Rectal smooth muscle tissue (tissue), 1 donor: ENCODE measurements around the gene APBA2.
"Not testable (repeated sequence)": the region's sequence is repeated elsewhere in the genome, so short reads cannot be mapped to it uniquely, and the experiment has no call there.

Experiments
- H3K27ac ChIP-seq: one replicate; pipeline ENCODE4 v1.7.0; 2013; ENCODE audit warnings: low read depth, low read length, inconsistent platforms
- H3K27me3 ChIP-seq: one replicate; pipeline ENCODE4 v1.7.0; 2013; ENCODE audit warnings: low read length; ENCODE audit not compliant: control insufficient read depth, insufficient read depth
- H3K36me3 ChIP-seq: one replicate; pipeline ENCODE4 v1.7.0; 2013; ENCODE audit warnings: low read length; ENCODE audit not compliant: control insufficient read depth, insufficient read depth
- H3K4me1 ChIP-seq: one replicate; pipeline ENCODE4 v1.7.0; 2013; ENCODE audit warnings: low read length; ENCODE audit not compliant: control insufficient read depth, insufficient read depth
- H3K4me3 ChIP-seq: one replicate; pipeline ENCODE4 v1.7.0; 2013; ENCODE audit warnings: low read length
- H3K9ac ChIP-seq: one replicate; pipeline ENCODE4 v1.7.0; 2013; ENCODE audit warnings: low read length

Gene APBA2

DNA sequence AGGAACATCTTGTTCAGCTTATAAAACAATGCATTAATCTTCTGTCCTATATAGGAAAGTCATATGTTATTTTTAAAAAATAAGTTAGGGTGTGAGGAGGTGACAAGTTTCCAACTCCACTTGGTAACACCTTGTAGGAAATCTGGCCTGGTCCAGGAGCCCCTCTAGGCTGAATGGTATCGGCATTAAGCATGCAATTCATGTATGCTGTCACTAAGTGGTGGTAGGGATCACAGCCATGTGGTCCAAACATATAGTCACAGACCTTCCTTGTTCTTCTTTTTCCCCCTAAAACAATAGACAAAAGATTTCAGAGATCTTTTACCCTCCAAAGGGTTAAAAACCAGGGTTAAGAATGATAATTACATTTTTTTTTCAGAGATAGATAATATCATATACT is 4.2 kb upstream of the APBA2 start:
- Histone ChIP-seq H3K36me3 (no peaks in the 10 kb centered on the region), H3K27me3 (peaks cover 4% of the 10 kb centered on the region), H3K27ac (no peak overlapping the region), H3K4me1 (no peaks in the 10 kb centered on the region), H3K4me3 (no peak overlapping the region), H3K9ac (no peak overlapping the region)

DNA sequence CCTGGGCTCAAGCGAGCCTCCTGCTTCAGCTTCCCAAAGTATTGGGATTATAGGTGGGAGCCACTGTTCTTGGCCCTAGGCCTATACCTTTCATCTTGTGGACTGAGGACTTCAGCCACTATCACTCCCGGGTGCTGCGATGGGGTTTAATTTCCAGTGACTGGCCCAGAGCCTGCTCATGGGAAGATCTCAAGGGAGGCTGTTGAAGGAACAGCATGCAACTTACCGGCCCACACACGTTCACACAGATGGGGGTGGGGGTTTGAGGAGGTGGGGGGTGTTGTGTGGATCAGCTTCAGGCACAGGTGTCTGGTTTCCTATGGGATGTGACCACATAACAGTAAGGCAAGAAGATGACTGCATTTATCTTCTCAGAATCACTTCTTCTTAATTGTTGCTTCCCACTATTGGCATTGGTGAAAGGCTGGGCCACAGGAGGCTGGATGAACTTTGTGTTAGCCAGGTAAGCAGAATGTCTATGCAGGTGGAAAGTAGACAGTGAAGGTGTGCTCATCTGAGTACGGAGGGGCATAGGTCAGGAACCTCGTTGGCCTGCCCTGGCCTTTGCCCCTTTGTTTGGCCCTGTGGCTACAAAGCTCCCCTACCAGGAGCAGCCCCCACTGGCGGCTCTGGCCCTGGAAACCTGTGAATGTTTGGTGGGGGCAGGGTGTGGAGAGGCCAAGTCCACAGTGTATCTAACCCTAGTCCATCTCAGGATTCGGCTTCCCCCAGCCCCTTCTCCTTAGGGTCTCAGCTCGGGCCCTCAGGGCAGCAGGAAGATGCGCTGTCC is 1.4 kb upstream of the APBA2 start:
- H3K4me1 ChIP-seq = no peaks in the 10 kb centered on the region
- peaks cover 4% of the 10 kb centered on the region for H3K27me3 ChIP-seq
- H3K27ac ChIP-seq = no peak overlapping the region
- H3K36me3 ChIP-seq = no peaks in the 10 kb centered on the region
- H3K4me3 ChIP-seq = no peak overlapping the region
- H3K9ac ChIP-seq = no peak overlapping the region

DNA sequence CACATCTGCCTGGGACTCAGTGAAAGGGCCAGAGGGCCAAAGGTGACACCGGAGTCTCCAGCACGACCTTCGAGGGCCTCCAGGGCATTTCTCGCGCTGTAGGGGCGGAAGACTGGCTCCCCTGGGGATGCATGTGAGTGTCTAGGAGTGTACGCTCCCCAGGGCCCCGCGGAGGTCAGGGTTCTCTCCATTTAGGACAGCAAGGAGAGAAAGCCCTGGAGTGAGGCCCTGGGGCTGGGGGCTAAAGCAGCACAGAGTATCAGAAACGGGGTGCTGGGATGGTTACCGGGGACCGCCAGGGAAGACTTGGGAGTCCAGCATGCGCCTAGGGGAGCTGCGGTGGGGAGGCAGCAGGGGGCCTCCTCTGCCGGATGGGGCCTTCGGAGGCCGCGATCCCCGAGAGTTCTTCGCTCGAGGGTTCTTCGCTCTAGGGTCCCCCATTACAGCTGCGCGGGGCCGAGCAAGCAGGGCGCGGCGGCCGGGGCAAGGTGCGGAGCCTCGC is 595 bp upstream of the APBA2 start:
- Histone ChIP-seq H3K27me3 (peaks cover 4% of the 10 kb centered on the region), H3K4me1 (no peaks in the 10 kb centered on the region), H3K36me3 (no peaks in the 10 kb centered on the region), H3K4me3 (no peak overlapping the region), H3K27ac (no peak overlapping the region), H3K9ac (no peak overlapping the region)

DNA sequence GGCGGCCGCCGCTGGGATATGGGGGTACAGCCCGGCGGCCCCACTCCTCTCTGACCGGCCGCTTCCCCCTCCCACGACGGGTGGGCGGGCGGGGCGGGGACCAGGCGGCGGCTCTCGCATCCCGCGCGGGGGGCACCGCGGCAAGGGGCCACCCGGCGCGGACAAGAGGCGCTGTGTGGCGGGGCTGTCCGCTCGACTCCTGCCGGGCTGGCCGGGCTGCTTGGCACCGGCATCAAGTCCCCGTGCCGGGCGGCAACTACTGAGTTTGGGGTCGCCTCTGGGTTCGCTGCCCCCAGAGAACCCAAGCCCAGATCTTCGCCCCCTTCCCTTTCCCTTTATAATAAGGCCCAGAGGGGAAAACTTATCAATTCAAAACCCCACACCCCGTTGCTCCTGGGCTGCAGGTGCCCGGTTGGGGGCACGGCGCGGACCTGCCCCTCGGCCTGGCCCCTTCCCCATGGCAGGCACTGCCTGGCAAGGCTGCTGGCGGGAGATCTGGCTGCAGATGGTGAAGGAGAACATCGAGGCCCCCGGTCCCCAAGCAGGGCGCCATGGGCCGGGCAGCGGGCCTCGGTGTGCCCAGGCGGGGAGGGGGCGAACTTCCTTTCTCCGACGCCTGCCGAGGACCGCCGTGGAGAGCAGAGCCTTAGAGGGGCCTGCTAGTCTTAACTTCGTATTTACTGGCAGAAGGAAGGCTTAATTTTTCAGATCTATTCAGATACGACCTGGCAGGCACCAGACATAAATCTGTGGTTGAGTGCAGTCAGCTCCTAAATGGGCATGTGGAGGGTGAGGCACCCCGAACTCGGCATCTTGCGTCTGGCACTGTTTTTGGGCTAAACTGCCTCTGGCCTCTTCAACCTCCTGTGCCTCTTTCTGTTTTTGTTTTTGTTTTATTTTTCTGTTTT is 911 bp downstream of the APBA2 start:
- Histone ChIP-seq H3K4me3 (peak overlapping the region; percentile 44), H3K27ac (no peak overlapping the region), H3K4me1 (no peaks in the 10 kb centered on the region), H3K9ac (no peak overlapping the region), H3K27me3 (peaks cover 4% of the 10 kb centered on the region), H3K36me3 (no peaks in the 10 kb centered on the region)

DNA sequence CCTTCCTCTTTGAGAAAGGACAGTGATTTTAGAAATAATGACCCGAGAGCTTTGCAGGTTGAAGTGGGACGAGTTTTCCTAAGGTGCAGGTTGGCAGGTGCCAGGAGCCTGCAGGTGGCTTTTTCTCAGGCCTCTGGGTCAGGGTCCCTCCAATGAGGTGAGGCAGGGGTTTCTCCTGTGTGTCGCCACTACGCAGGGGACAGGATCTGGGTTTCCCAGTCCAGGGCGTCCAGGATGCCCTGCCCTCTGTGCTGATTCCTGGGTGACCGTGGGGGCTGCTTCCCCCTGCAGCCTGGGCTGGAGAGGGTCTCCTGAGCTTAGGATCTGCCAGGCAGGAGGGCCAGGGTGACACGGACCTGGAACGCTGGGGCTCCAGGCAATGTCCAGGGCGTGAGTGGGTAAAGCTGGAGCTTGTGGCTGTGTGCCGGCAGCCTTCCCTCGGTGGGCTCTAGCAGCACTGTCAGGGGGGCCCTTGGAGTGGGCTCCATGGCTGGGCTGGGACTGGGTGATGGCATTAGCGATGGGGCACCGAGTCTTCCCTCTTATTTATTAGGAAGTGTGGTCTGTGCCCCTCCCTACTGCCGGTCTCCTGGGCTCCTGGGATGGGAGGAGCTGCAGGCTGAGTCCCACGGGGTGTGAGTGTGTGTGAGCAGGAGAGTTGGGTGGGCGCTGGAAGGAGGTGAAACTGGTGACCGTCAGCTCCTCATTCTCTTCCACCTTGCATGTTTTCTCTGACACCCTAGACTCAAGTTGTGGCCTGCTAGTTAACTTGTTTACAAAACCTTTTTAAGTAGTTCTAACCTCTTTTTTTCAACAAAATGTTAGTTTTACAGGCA is 1.8 kb downstream of the APBA2 start:
- Histone ChIP-seq H3K4me1 (no peaks in the 10 kb centered on the region), H3K27me3 (peaks cover 4% of the 10 kb centered on the region), H3K36me3 (no peaks in the 10 kb centered on the region), H3K27ac (no peak overlapping the region), H3K4me3 (no peak overlapping the region), H3K9ac (no peak overlapping the region)

DNA sequence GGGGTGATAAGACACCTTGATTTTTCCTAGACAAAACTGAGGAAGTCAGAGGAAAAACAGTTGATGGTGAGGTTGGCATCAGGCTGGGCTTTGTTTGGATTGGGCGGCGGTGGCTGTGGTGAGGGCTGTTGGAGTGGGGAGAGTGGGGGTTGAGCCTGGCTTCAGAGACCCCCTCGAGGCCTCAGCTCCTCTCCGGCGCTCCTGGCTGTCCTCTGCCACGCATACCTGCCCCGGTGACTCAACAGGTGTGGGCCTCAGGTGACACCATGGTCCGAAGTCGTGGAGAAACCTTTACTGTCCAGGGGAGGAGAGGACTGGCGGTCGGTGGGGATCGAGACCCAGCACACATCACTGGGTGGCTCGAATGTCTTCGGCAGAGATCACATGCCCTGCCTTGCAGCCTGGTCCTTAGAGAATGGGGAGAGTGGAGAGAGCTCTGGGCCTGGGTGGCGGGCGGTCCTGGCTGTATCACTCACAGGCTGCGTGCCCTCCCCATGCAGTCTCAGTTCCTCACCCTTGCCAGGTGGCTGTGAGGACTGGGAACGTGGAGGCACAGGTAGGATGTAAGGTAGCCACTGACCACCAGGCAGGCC is 2.6 kb downstream of the APBA2 start:
- Histone ChIP-seq H3K4me1 (no peaks in the 10 kb centered on the region), H3K4me3 (no peak overlapping the region), H3K27me3 (peaks cover 4% of the 10 kb centered on the region), H3K36me3 (no peaks in the 10 kb centered on the region), H3K9ac (no peak overlapping the region), H3K27ac (no peak overlapping the region)

DNA sequence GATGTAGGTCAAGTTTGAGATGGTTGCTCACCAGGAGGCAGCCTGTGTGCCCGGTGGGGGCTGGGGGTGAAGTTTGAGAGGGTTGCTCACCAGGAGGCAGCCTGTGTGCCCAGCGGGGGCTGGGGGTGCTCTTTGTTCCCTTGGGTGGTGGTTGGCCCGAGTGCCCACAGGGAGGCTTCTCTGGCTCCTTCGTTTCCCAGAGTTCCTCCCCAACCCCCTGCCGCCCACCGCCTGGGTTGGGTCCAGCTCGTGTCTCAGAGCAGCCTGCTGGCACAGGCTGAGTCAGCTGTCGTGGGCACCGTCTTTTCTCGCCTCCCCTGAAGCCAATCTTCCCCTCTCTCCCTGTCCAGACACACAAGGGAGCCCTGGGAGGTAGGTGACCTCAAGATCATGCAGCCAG is 3.1 kb downstream of the APBA2 start:
- Histone ChIP-seq H3K9ac (no peak overlapping the region), H3K36me3 (no peaks in the 10 kb centered on the region), H3K4me1 (no peaks in the 10 kb centered on the region), H3K27me3 (peaks cover 4% of the 10 kb centered on the region), H3K4me3 (no peak overlapping the region), H3K27ac (no peak overlapping the region)

DNA sequence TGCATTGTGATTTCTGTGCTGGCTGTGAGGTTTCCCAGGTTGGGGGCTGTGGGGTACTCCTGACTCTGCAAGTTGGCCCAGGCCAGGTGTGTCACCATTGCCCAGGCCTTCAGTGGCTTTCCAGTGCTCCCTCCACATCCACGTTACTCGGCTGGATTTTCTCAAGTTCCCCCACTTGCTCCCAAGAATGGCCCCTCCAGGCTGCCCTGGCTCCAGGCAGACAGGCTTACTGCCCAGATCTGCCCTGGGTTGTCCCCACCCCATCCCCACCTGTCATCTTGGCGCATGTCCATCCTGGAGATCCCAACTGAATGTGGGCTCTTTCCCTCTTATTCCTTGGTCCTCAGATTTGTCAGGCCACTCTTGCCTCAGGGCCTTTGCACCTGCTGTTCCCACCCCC is 3.6 kb downstream of the APBA2 start:
- Histone ChIP-seq H3K4me1 (no peaks in the 10 kb centered on the region), H3K36me3 (no peaks in the 10 kb centered on the region), H3K27me3 (peaks cover 4% of the 10 kb centered on the region), H3K27ac (no peak overlapping the region), H3K4me3 (no peak overlapping the region), H3K9ac (no peak overlapping the region)

DNA sequence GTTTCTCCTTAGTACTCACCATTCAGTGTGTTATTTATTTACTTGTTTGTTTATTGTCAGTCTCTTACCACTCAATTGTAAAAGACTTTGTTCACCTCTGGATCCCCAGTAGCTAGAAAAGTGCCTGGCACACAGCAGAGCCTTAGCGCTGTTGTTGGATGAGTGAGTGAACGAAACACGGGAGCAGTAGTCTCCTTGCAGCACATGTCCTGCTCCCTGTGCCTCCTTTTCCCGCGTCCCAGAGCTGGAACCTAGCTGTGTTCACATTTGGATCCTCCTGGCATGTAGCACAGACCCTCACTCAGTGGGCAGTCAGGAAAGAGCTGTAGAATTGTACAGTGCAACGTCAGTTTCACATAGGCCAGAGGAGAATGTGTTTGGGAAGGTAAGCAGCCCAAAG is 4.1 kb downstream of the APBA2 start:
- not testable (repeated sequence) for H3K27ac ChIP-seq, H3K9ac ChIP-seq, H3K27me3 ChIP-seq, H3K4me1 ChIP-seq, H3K36me3 ChIP-seq, H3K4me3 ChIP-seq

DNA sequence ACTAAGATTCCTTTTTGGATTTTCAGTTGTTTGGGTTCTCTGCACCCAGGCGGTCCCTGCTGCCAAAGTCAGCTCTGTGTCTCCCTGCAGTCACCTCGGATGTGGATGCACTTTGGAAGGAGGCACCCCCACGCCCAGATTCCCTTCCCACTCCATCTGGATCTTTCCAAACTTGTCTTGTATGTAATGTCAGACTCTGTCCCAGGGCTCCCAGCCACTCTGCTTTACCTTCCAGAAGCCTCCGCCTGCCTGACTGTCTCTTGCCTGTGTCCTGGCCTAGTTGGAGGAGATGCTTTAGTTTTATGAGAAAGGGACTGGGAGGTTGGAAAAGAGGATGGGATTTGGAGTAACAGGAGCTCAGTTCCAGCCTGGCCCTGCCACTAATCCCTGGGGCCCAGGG is 4.5 kb downstream of the APBA2 start:
- H3K27ac ChIP-seq, H3K4me3 ChIP-seq, H3K4me1 ChIP-seq, H3K36me3 ChIP-seq, H3K9ac ChIP-seq, H3K27me3 ChIP-seq: not testable (repeated sequence)

DNA sequence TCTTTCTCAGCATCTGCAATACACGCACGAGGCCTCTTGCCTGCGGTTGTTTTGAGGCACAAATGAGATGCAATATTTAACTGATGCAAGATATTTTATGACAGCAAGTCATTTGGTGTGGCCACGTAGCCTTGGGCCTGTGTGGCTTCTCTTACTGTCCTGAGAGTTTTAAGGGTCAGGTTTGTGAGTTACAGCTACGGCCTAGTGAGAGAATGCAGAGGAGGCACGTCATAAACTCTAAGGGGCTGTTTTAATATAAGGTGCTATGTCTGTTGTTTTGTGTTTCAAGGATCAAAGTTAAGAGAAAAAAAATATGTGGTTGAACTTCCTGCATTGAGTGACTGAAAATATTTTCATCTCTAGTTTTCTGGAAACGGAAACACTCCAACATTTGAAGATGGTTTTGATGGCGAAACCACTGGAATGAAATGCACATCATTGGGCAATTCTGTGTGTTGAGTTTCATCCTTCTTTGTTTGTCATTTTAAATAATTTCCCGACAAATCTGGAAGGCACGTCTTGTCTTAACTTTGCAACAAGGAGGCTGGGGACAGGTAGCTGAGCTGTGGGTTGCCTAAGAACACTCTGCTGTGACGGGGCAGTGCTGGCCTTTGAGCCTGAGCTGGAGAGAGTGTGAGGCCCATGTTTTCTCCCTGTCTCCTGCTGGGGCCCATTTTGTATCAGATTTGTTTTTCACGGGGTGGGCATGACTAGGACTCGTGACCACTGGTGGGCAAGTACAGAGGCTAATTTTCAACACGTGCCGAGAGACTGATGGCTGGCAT is 5.1 kb downstream of the APBA2 start:
- Histone ChIP-seq H3K27ac (no peak overlapping the region), H3K27me3 (no peaks in the 10 kb centered on the region), H3K4me3 (no peak overlapping the region), H3K9ac (no peak overlapping the region), H3K36me3 (no peaks in the 10 kb centered on the region), H3K4me1 (no peaks in the 10 kb centered on the region)
